Measurements from ENCODE around the gene ENTPD2. TPM values are rescaled to one million over a fixed set of nuclear protein-coding genes. Genes with fewer than 3 reads are reported as not detected.
A peak's percentile ranks its signal among the peaks of the same experiment; 100 is the strongest.
"Not testable (repeated sequence)": the region's sequence is repeated elsewhere in the genome, so short reads cannot be mapped to it uniquely, and the experiment has no call there.

ENTPD2 gene
- total RNA-seq, 1 experiment from 2014 or later = not detected

DNA sequence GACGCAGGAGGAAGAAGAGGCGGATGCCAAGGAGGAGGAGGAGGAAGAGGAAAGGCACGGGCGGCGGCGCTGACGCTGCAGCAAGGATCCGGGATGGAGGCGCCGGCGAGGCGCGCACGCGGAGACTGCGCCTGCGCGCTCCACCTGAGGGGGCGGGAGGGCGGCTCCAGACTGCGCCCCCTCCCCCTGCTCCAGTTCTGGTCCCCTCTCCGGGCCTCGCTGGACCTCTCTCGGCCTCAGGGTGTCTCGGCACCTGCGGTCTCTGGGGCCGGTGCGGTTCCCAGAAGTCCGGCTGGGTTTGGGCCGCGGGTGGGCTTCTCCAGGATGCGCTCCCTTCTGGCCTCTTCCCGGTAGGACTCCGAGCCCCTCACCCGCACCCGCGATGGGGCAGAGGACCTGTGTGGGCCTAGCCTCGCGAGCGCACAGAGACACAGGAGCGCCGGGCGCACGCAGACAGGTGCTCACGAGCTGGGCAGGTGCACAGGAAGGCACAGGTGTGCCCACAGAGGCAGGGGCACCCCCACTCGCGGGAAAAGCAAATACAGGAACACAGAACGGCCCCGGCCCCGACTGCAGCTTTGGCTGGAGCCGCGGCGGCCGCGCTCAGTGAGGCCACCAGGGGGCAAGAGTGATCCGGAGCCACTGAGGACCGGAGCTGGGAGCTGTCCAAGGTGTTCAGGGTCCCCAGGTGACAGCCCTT lies 7.6 kb downstream of the ENTPD2 start, which contains the start of gene NPDC1:
Gene NPDC1 (minus strand): TSS at position 90 of the 700 bp plus-strand sequence. CDS start 188 bp downstream, outside the sequence.
- peak; percentile 39 for DNase-seq (ENCODE audit: low read depth)

DNA sequence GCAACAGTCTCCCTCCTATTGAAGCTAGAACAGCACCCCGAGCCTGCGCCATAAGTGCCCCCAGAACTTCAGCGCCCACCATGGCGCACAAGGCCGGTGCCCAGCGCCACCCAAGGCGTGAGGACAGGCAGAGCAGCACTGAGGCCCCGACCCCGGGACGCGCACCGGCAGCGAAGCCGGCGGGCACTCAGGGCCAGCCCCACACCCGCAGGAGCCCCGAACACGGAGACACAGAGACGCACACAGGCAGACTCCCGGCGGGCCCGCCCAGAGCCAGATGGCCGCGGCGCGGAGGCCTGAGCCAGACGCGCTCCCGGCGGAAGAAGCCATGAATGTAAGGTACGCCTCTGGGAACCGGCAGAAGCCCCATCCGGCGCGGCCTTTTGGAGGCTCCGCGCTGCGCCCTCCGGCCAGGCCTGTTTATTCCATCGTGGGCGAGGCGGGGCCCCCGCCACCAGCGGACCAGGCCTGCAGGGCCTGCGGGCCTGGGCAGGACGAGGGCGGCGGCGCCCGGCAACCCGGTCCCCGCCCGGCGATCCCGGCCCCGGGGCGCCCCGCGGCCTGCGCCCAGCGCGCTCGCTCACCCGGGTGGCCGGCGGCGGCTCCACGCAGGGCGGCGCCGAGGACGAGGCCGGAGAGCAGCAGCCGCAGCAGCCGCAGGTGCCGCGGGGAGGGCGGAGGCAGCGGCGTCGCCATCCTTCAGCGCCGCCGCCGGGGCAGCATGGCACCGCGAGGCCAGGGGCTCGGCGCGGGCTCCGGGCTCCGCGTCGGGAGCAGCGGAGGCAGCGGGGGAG lies 8.4 kb downstream of the ENTPD2 start:
- DNase-seq (ENCODE audit: low read depth) = no peak

- DNase-seq (ENCODE audit: low read depth) = no peak
These were observed 9.2 kb downstream of the ENTPD2 start for GRCh38 chr9:137044502-137045177.

DNA sequence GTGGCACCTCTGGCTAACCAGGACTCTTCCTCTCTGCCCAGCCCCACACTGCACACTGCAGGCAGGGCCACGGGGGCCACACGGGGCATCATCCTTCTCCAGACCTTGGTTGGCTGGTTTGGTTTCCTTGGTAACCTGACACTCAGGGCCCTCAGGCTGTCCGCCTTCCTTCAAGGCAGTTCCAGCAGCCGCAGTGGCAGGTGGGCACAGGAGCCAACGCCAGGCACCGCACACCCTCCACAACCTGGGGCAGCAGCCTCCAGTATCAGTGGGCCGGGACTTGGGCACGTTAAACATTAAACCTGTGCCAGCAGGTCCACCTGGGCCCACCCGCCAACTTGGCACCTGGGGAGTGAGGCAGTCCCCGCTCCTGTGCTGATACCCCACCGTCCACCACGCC lies 9.8 kb downstream of the ENTPD2 start:
- no peak for DNase-seq (ENCODE audit: low read depth)

DNA sequence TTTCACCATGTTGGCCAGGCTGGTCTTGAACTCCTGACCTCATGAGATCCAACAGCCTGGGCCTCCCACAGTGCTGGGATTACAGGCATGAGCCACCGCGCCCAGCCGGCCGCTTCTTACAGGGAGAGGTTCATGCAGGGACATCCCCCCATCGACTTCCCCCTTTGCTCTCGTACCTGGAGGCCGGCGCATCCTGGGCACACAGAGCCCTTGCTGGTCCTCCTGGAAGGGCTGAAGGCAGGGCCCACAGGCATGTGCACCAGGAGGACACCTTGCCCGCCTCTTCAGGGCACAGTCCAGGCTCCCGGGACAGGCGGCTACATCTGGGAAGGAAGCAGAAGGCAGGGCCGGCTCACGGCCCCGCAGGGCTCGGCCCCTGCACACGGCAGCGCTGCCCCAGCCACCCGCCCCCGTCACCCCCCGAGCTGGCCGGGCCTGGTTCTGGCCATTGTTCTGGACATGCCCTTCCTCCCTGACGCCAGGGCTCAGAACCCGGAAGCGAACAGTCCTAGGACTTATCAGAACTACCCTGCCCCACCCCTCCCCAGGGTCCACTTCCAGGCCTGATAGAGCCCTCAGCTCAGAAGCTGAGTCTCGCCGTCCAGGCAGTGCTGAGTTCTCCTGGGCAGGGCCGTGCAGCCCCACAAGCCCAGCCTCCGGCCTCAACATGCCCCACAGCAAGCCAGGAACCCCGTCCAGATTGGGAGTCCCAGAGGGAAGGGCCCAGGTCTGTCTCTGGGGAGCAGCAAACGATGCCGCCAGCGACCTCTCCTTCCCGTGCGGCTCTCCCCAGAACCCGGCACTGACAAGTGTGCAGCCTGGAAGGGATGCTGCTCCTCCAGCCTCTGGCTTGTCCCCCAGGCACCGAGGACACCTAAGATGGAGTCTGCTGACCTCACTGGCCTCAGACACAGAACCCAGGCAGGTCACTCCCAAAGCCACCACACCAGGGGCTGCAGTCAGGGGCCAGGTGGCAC lies 10.8 kb downstream of the ENTPD2 start:
- DNase-seq (ENCODE audit: low read depth) = no peak

GRCh38 chr9:137041124-137041523 lies 12.7 kb downstream of the ENTPD2 start:
- DNase-seq (ENCODE audit: low read depth) = no peak

- no peak for DNase-seq (ENCODE audit: low read depth)
These were observed 13.3 kb downstream of the ENTPD2 start for GRCh38 chr9:137040568-137040967.

- DNase-seq (ENCODE audit: low read depth) = no peak
These were observed 14.1 kb downstream of the ENTPD2 start for GRCh38 chr9:137039611-137040366.

DNA sequence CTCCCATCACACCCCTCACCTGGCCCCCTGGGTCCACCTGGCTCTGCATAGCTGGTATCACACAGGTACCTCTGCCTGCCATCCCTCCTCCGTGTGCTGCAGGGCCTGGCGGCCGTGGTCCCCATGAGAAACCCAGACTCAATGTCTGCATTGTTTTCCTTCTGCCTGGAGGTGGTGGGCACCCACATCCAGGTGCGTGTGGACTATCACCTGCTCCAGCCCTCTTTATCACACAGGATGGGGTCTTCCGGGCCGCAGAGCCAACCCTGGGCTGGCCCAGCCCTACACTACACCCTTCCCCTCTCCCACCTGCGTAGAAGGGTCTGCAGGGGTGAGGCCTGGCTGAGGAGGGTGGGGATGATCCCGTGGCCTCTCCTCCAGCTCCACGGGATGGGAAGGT lies 14.9 kb downstream of the ENTPD2 start:
- DNase-seq (ENCODE audit: low read depth) = no peak

DNA sequence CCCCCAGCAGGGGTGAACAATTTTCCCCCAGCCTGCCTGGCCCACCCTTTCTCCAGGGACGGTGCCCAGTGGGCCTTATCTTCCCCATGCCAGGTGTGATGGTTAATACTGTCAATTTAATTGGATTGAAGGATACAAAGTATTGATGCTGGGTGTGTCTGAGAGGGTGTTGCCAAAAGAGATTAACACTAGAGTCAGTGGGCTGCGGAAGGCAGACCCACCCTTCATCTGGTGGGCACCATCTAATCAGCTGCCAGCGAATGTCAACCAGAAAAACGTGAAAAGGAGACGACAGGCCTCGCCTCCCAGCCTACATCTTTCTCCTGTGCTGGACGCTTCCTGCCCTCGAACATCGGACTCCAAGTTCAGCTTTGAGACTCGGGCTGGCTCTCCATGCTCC lies 16.4 kb downstream of the ENTPD2 start:
- no peak for DNase-seq (ENCODE audit: low read depth)

DNA sequence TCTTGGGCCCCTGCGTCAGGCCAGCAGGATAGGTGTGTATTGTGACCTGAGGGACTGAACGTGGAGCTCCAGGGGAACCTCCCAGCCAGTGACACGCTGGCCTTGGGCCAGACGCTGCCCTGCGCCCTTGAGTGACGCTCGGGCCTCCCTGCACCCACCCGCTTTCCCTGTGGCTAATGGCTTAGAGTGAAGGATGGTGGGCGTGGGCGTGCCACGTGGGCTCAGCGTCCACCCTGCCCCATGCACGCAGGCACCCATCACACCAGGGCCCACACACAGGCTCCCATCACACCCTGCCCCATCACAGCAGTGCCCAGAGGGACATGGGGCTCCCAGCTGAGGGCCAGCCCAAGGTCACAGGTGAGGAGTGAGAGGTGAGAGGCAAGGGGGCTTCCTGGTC lies 16.8 kb downstream of the ENTPD2 start:
- DNase-seq (ENCODE audit: low read depth) = no peak

- DNase-seq (ENCODE audit: low read depth) = no peak
These were observed 17.9 kb downstream of the ENTPD2 start for GRCh38 chr9:137035937-137036336.

DNA sequence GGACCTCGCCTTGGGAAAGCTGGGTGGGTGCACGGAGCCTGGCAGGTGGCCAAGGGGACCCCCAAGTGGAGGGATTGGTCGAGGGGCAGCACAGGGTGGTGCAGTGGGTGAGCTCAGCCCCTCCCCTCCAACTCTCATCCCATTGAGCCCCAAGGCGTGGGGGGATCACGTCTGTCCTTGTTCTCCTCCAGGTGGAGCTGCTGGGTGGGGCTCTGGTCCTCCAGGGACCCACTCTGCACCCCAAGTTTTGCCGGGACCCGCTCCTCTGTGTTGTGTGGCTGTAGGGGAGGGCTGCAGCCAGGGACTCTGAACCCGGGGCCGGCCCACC lies 18.4 kb downstream of the ENTPD2 start:
- no peak for DNase-seq (ENCODE audit: low read depth)

- peak; percentile 59 for DNase-seq (ENCODE audit: low read depth)
These were observed 19.0 kb downstream of the ENTPD2 start for GRCh38 chr9:137034709-137035506.

DNA sequence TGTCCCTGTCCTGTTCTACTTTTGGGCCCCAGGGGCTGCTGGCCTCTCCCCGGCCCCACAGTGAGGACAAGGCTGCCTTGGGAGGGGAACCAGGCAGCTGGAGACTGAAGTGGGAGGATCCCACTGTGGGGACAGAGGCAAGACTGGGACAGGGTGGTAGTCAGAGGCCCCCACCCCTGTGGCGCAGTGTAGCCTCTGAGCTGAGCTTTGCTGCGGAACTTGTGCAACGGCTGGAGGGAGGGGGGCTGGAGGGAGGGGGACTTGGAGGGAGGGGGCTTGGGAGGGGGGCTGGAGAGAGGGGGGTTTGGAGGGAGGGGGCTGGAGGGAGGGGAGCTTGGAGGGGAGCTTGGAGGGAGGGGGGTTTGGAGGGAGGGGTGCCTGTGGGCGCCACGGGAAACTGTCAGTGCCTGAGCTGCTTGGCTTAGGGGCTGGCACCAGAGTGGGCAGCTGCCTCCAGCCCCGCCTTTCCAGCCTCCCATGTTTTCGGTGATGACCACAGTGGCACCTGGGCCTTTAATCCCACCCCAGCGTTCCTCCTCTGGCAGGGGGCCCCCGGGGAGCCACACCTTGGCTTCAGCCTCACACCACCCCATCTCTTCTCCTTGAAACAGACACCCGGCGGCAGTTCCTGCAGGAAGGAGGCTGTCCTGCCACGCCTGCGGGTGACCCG lies 19.7 kb downstream of the ENTPD2 start:
- DNase-seq (ENCODE audit: low read depth) = no peak

DNA sequence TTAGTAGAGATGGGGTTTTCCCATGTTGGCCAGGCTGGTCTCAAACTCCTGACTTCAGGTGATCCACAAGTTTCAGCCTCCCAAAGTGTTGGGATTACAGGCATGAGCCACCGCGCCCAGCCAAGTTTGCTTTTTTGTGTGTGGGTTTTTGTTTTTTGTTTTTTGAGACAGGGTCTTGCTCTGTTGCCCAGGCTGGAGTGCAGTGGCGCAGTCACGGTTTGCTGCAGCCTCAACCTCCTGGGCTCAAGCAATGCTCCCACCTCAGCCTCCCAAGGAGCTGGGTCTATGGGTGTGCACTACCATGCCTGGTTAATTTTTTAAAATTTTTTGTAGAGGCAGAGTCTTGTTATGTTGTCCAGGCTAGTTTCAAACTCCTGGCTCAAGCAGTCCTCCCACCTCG lies 20.4 kb downstream of the ENTPD2 start:
- not testable (repeated sequence) for DNase-seq (ENCODE audit: low read depth)

- DNase-seq (ENCODE audit: low read depth) = no peak
These were observed 21.0 kb downstream of the ENTPD2 start for GRCh38 chr9:137032858-137033257.

GRCh38 chr9:137031904-137032640 lies 21.8 kb downstream of the ENTPD2 start, which contains the start of gene FUT7:
FUT7 (minus strand) TSS chr9:137032088; CDS start chr9:137031991, 97 bp downstream.
- DNase-seq (ENCODE audit: low read depth) = no peak

All from LHCN-M2 (cell line).